Activated B cell treated with CpG ODN at 0.5 μM for 24 hours (primary cell): ENCODE data around the gene SERPINE3. TPM values are rescaled to one million over a fixed set of nuclear protein-coding genes. Genes with fewer than 3 reads are reported as not detected.

Experiments
- ATAC-seq: fragments of 200-7000 bp; cut with Tn5 transposase; one replicate; pipeline ENCODE4 v1.10.0; 2021; ENCODE audit warnings: low read depth, mild to moderate bottlenecking, moderate library complexity
- CTCF ChIA-PET: fragments of 350-600 bp; sonication (Branson Sonifier 250); formaldehyde crosslinking; loops from one replicate; lab custom pipeline; 2021; ENCODE audit warnings: antibody characterized with exemption; lab: Charles Lee
- POLR2A ChIA-PET: fragments of 350-600 bp; sonication (Branson Sonifier 250); formaldehyde crosslinking; loops from one replicate; lab custom pipeline; 2021; ENCODE audit warnings: antibody characterized with exemption; lab: Charles Lee
- DNase-seq: peaks from one replicate; pipeline ENCODE4 v3.0.0; 2022
- H3K27ac Mint-ChIP-seq: one replicate; pipeline ENCODE4 v1.8.0; 2020; ENCODE audit warnings: mixed read lengths
- H3K27me3 Mint-ChIP-seq: one replicate; pipeline ENCODE4 v1.8.0; 2021; ENCODE audit warnings: mixed read lengths
- H3K36me3 Mint-ChIP-seq: one replicate; pipeline ENCODE4 v1.8.0; 2021; ENCODE audit warnings: low read depth, mixed read lengths
- H3K4me1 Mint-ChIP-seq: one replicate; pipeline ENCODE4 v1.8.0; 2021; ENCODE audit warnings: mixed read lengths
- H3K4me3 Mint-ChIP-seq: one replicate; pipeline ENCODE4 v1.8.0; 2020; ENCODE audit warnings: mild to moderate bottlenecking, mixed read lengths
- H3K9me3 Mint-ChIP-seq: one replicate; pipeline ENCODE4 v1.8.0; 2020; ENCODE audit warnings: mixed read lengths
- intact Hi-C: fragments of 100-400 bp; cut with micrococcal nuclease; formaldehyde crosslinking; loops from one replicate; pipeline ENCODE4 v1.15.1; 2024
- total RNA-seq: library from RNA; stranded (reverse); gene quantifications from 2 replicates; pipeline ENCODE4 v1.2.3, GENCODE V29; 2022
- TF ChIP-seq, protein P1 (sequence below): fragments of 200-600 bp; IDR thresholded peaks from one replicate; pipeline ENCODE4 v1.8.0; 2022; ENCODE audit warnings: antibody characterized with exemption, mild to moderate bottlenecking

The SERPINE3 gene
- total RNA-seq, 1 donor from 2014 or later: not detected

DNA sequence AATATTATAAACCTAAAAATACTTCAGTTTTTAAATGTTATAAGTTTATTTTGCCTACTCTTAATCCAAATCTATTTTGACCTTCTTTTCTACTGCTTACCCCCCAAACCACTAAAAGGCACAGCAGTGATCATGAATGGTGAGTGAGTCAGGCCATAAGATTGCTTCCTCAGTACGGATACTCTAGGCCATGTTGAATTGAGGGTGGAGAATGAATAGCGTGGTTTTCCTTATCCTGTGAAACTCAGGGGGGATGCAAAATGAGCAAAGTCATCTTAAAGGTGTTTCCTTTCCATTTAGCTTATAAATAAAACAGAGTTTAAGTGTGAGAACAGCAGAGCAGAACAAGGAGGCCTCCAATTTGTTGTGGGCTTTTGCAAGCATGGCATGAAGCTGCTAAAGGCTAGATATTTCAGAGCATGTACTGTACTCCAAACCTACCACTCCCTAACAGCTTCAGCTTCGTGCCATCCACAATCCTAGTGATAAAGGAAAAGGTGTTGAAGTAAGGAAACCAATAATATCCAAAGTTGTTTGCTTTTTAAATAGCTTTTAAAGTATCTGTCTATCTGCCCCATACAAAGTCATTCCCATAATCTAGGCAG is 25.0 kb downstream of the SERPINE3 start:
- no peak overlapping the region for H3K4me3 Mint-ChIP-seq
- H3K4me1 Mint-ChIP-seq: no peaks in the 10 kb centered on the region
- no peaks in the 10 kb centered on the region for H3K9me3 Mint-ChIP-seq
- TF ChIP-seq, protein P1, sequence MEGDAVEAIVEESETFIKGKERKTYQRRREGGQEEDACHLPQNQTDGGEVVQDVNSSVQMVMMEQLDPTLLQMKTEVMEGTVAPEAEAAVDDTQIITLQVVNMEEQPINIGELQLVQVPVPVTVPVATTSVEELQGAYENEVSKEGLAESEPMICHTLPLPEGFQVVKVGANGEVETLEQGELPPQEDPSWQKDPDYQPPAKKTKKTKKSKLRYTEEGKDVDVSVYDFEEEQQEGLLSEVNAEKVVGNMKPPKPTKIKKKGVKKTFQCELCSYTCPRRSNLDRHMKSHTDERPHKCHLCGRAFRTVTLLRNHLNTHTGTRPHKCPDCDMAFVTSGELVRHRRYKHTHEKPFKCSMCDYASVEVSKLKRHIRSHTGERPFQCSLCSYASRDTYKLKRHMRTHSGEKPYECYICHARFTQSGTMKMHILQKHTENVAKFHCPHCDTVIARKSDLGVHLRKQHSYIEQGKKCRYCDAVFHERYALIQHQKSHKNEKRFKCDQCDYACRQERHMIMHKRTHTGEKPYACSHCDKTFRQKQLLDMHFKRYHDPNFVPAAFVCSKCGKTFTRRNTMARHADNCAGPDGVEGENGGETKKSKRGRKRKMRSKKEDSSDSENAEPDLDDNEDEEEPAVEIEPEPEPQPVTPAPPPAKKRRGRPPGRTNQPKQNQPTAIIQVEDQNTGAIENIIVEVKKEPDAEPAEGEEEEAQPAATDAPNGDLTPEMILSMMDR: no peak
- ChIA-PET POLR2A (no interaction called here), CTCF (no interaction called here)
- no peak overlapping the region for H3K27ac Mint-ChIP-seq
- DNase-seq: no peak
- H3K36me3 Mint-ChIP-seq: peaks cover 64% of the 10 kb centered on the region
- no peak for ATAC-seq
- H3K27me3 Mint-ChIP-seq: no peaks in the 10 kb centered on the region
- intact Hi-C loops: no loop called here

DNA sequence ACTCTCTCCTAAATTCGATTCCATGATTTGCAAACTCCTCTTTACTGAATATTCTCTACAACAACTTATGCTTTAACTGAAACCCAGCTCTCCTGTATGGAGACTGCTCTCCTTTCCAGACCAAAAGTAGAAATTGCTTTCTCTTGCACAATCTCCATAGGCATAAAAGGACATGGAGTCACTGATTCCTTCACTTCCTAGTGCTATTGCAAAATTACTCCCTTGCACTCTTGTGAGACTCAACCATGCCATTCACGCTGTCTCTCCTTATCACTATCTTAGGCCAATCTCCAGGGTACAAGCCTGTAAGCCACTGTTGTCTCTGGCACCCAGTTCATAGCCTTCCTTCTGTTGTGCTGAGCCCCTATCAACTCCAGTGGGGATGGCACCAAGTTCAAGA is 30.6 kb downstream of the SERPINE3 start:
- H3K4me3 Mint-ChIP-seq: no peak overlapping the region
- H3K27me3 Mint-ChIP-seq: no peaks in the 10 kb centered on the region
- CTCF ChIA-PET: no interaction called here
- POLR2A ChIA-PET: no interaction called here
- ATAC-seq: no peak
- no peak for DNase-seq
- no peaks in the 10 kb centered on the region for H3K4me1 Mint-ChIP-seq
- peaks cover 35% of the 10 kb centered on the region for H3K36me3 Mint-ChIP-seq
- TF ChIP-seq, protein P1: no peak
- intact Hi-C loops: no loop called here
- no peak overlapping the region for H3K27ac Mint-ChIP-seq
- H3K9me3 Mint-ChIP-seq: no peaks in the 10 kb centered on the region

DNA sequence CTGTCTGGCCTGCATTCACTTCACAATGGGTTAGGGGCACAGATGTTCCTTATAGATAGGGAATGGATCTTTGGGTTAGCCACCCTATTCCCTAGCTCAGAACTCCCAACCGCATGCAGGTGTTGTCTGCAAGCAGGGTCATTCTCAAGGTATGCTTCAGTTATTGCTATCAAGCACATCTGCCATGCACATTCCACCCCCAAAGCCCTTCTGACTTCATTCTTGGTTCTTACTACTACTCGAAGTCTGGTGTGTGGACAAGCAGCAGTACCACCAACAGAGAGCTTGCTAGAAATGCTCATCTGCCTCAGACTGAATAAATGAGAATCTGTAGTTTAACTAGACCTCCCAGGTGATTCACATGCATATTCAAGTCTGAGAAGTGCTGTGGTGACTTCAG is 31.3 kb downstream of the SERPINE3 start:
- ChIA-PET POLR2A (no interaction called here), CTCF (no interaction called here)
- DNase-seq: no peak
- ATAC-seq: no peak
- no peaks in the 10 kb centered on the region for H3K4me1 Mint-ChIP-seq
- intact Hi-C loops: no loop called here
- H3K27ac Mint-ChIP-seq: no peak overlapping the region
- no peaks in the 10 kb centered on the region for H3K27me3 Mint-ChIP-seq
- H3K36me3 Mint-ChIP-seq: peaks cover 36% of the 10 kb centered on the region
- H3K4me3 Mint-ChIP-seq: no peak overlapping the region
- no peaks in the 10 kb centered on the region for H3K9me3 Mint-ChIP-seq
- TF ChIP-seq, protein P1: no peak

- POLR2A ChIA-PET: no interaction called here
- CTCF ChIA-PET: no interaction called here
These were observed 32.4 kb downstream of the SERPINE3 start for GRCh38 chr13:51371768-51372399.

DNA sequence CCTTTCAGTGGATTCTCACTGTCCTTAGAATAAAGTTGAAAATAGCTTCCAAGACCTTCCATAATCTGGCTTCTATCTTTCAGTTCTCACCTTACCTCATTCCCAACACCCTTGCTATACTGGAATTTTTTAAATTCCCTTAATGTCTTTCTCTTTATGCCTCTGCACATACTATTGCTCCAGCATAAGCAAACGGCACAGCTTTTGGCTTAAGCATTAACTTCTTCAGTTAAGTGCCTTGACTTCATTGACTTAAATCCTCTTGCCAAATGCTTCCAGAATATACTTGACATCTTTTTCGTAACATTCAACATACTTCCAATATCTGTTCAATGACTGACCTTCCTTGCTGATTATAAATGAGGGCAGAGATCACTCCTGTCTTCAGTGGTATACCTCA is 34.0 kb downstream of the SERPINE3 start:
- POLR2A ChIA-PET: no interaction called here
- TF ChIP-seq, protein P1: no peak
- Mint-ChIP-seq H3K4me1 (no peaks in the 10 kb centered on the region), H3K27me3 (no peaks in the 10 kb centered on the region), H3K36me3 (peaks cover 38% of the 10 kb centered on the region), H3K9me3 (no peaks in the 10 kb centered on the region), H3K4me3 (no peak overlapping the region), H3K27ac (no peak overlapping the region)
- CTCF ChIA-PET: no interaction called here
- intact Hi-C loops: no loop called here
- no peak for DNase-seq
- no peak for ATAC-seq

More at GRCh38 chr13:51371768-51372399, 32.4 kb downstream of the SERPINE3 start:
- Mint-ChIP-seq H3K27ac (no peak overlapping the region), H3K4me3 (no peak overlapping the region), H3K9me3 (no peaks in the 10 kb centered on the region), H3K27me3 (no peaks in the 10 kb centered on the region), H3K4me1 (no peaks in the 10 kb centered on the region), H3K36me3 (peaks cover 34% of the 10 kb centered on the region)
- intact Hi-C loops: no loop called here
- TF ChIP-seq, protein P1: no peak
- ATAC-seq (no peak), DNase-seq (no peak)
